ENCODE results near the gene ZNF57.
"Not testable (repeated sequence)": the region's sequence is repeated elsewhere in the genome, so short reads cannot be mapped to it uniquely, and the experiment has no call there.

The ZNF57 gene

DNA sequence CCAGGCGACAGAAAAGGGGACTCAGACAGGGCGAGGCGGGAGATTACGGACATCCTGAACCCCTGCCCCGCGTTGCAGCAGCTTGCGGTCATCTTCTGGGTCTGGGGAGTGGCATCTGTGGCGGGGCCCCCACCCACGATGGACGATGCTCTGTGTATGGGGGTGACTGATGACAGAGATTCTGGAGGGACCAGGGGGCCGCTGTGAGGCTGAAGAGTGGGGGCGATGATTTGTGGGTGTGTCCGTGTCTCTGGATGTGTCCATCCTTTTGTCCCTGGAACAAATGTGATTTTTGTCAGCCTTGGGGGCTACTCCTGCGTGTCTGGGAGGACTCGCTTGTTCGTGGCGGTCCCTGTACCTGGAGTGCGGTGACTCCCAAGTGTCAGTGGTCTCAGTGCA, 26.3 kb downstream of the ZNF57 start:
- no peak for DNase-seq (ENCODE audit: low read depth, low spot score)
- Histone ChIP-seq H3K4me3 (ENCODE audit: low read length) (no peak overlapping the region), H3K36me3 (ENCODE audit: control insufficient read depth, insufficient read depth, low read length) (no peaks in the 10 kb centered on the region; the same call in 1 of the 2 replicates), H3K4me1 (ENCODE audit: control insufficient read depth, insufficient read depth, low read length) (no peaks in the 10 kb centered on the region), H3K27me3 (ENCODE audit: control insufficient read depth, insufficient read depth, low read length) (no peaks in the 10 kb centered on the region), H3K27ac (ENCODE audit: low read length) (no peak overlapping the region), H3K9me3 (ENCODE audit: control insufficient read depth, insufficient read depth, low read length) (no peaks in the 10 kb centered on the region; the same call in 1 of the 2 replicates)
- WGBS (ENCODE audit: insufficient coverage, insufficient read length), result no CpG with 5 or more reads among the region's 18 CpGs

DNA sequence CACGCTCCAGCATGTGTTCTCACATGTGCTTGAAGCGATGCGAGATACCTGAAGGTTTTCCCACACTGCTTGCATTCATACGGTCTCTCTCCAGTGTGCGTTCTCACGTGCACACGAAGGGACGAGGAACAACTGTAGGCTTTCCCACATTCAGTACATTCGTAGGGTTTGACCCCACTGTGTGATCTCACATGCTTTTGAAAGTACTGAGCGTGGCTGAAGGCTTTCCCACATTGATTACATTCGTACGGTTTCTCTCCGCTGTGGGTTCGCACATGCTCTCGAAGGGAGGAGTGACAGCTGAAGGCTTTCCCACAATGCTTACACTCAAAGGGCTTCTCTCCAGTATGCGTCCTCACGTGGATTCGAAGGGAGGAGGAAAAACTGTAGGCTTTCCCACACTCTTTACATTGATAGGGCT, 32.8 kb downstream of the ZNF57 start:
- H3K4me3 ChIP-seq (ENCODE audit: low read length), result no peak overlapping the region
- no peaks in the 10 kb centered on the region for H3K4me1 ChIP-seq (ENCODE audit: control insufficient read depth, insufficient read depth, low read length)
- H3K36me3 ChIP-seq (ENCODE audit: control insufficient read depth, insufficient read depth, low read length), result peaks cover 15% of the 10 kb centered on the region
- WGBS (ENCODE audit: insufficient coverage, insufficient read length), result no CpG with 5 or more reads among the region's 18 CpGs
- DNase-seq (ENCODE audit: low read depth, low spot score), result no peak
- H3K9me3 ChIP-seq (ENCODE audit: control insufficient read depth, insufficient read depth, low read length), result peaks cover 12% of the 10 kb centered on the region
- H3K27me3 ChIP-seq (ENCODE audit: control insufficient read depth, insufficient read depth, low read length), result no peaks in the 10 kb centered on the region
- H3K27ac ChIP-seq (ENCODE audit: low read length), result no peak overlapping the region

DNA sequence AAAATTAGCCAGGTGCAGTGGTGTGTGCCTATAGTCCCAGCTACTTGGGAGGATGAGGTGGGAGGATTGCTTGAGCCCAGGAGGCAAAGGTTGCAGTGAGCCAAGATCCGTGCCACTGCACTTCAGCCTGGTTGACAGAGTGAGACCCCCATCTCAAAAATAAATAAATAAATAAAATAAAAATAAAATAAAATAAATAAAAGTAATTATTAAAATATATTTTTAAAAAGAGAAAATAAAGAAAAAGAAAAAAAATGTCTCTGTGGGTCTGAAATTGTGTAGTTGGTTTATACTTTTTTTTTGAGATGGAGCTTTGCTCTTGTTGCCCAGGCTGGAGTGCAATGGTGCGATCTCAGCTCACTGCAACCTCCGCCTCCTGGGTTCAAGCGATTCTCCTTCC, 35.1 kb downstream of the ZNF57 start:
- no CpG with 5 or more reads among the region's 4 CpGs for WGBS (ENCODE audit: insufficient coverage, insufficient read length)
- not testable (repeated sequence) for H3K27me3 ChIP-seq (ENCODE audit: control insufficient read depth, insufficient read depth, low read length); H3K27ac ChIP-seq (ENCODE audit: low read length); H3K4me1 ChIP-seq (ENCODE audit: control insufficient read depth, insufficient read depth, low read length); DNase-seq (ENCODE audit: low read depth, low spot score); H3K4me3 ChIP-seq (ENCODE audit: low read length)
- peaks cover 15% of the 10 kb centered on the region for H3K36me3 ChIP-seq (ENCODE audit: control insufficient read depth, insufficient read depth, low read length)
- peaks cover 12% of the 10 kb centered on the region for H3K9me3 ChIP-seq (ENCODE audit: control insufficient read depth, insufficient read depth, low read length)

DNA sequence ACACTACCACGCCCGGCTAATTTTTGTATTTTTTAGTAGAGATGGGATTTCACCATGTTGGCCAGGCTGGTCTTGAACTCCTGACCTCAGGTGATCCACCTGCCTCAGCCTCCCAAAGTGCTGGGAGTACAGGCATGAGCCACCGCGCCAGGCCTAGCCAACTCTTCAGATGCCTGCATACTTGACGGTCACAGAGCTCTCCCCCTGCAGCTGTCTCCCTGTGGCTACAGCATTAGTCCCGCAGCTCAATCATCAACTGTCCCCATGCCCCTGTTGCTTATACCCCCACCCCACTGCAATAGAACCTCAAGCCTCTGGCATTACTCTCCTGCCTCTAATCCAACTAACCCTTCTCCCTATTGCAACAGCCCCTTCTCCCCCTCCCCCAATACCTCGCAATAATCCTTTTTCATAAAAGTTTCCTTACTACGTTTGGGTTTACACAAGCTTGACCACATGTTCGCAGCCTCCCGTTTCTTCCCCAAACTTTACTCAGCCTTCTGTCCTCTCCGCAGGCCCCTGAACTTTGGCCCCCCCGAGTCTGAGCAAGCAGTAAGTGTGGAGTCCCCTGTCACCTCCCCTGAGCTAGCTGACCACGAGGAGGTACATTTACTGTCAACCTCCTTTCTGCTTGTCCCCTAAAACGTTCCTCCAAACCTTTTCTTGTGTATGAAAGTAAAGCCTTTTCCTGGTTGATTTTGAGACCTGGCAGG, 42.4 kb downstream of the ZNF57 start:
- 100% methylated on average over 1 of the region's 14 CpGs for WGBS (ENCODE audit: insufficient coverage, insufficient read length)
- no peaks in the 10 kb centered on the region for H3K27me3 ChIP-seq (ENCODE audit: control insufficient read depth, insufficient read depth, low read length)
- no peak overlapping the region for H3K4me3 ChIP-seq (ENCODE audit: low read length)
- no peaks in the 10 kb centered on the region for H3K36me3 ChIP-seq (ENCODE audit: control insufficient read depth, insufficient read depth, low read length)
- H3K4me1 ChIP-seq (ENCODE audit: control insufficient read depth, insufficient read depth, low read length), result no peaks in the 10 kb centered on the region
- no peak overlapping the region for H3K27ac ChIP-seq (ENCODE audit: low read length)
- H3K9me3 ChIP-seq (ENCODE audit: control insufficient read depth, insufficient read depth, low read length), result no peaks in the 10 kb centered on the region
- DNase-seq (ENCODE audit: low read depth, low spot score), result no peak

DNA sequence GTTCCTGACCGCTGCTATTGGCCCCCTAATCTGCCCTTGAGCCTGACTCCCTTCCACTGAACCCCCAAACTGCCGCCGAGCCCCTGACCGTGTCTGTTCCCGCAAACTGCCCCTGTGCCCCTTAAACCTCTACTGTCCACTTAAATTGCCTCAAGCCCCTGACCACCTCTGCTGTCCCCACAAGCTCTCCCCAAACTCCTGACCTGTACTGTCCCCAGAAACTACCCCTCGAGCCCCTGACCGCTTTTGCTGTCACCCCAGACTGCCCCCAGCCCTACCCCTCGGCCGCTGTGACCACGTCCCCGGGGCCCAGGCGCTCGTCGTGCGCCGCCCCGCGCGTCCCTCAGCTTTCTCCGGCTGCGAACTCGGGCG, 43.7 kb downstream of the ZNF57 start:
- Histone ChIP-seq H3K4me1 (ENCODE audit: control insufficient read depth, insufficient read depth, low read length) (no peaks in the 10 kb centered on the region), H3K27me3 (ENCODE audit: control insufficient read depth, insufficient read depth, low read length) (no peaks in the 10 kb centered on the region), H3K9me3 (ENCODE audit: control insufficient read depth, insufficient read depth, low read length) (no peaks in the 10 kb centered on the region), H3K27ac (ENCODE audit: low read length) (no peak overlapping the region), H3K4me3 (ENCODE audit: low read length) (peak overlapping the region; percentile 81), H3K36me3 (ENCODE audit: control insufficient read depth, insufficient read depth, low read length) (no peaks in the 10 kb centered on the region)
- DNase-seq (ENCODE audit: low read depth, low spot score), result no peak
- WGBS (ENCODE audit: insufficient coverage, insufficient read length), result no CpG with 5 or more reads among the region's 23 CpGs

DNA sequence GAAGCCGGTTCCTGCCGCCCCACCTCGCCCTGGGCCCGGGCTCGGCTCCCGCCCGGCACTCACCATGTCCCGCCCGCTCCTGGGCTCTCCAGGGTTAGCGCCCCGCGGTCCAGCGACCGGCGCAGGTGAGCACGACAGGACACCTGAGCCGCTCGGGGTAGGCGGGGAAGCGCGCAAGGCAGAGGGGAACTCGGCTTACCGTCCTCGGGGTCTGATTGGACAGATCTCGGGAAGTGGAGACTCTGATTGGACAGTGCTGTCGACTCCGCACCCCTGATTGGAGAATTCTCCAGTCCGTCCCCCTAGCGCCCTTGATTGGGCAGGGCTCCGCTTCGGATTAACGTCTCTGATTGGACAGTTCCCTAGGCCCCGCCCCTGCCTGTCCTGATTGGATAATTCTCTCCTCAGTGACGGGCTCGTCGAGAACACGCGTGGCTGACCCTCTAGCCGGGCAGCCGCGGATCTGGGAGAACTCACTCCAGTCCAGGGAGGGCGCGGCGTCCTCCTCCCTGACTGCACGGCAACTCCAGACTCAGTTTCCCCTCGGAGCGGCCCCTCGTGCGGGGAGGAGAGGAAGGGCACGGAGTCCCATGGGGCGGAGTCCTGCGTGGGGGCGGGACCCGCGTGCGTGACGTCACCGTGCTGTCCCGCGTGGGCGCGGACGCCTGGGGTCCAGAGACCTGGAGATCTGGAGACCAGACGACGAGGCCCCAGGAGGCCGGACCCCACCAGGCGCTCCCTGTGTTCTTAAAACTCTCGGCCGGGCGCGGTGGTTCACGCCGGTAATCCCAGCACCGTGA, 44.2 kb downstream of the ZNF57 start, which contains the start of gene ZNF77:
Gene ZNF77, minus strand, starts transcription at position 197 of the 800 bp plus-strand sequence. Its CDS starts 131 bp downstream, at position 66.
- Histone ChIP-seq H3K4me3 (ENCODE audit: low read length) (peak within 1 kb of the TSS; percentile 81), H3K4me1 (ENCODE audit: control insufficient read depth, insufficient read depth, low read length) (no peaks in the 10 kb centered on the region), H3K36me3 (ENCODE audit: control insufficient read depth, insufficient read depth, low read length) (no peaks in the 10 kb centered on the region), H3K27me3 (ENCODE audit: control insufficient read depth, insufficient read depth, low read length) (no peaks in the 10 kb centered on the region), H3K27ac (ENCODE audit: low read length) (no peak within 1 kb of the TSS), H3K9me3 (ENCODE audit: control insufficient read depth, insufficient read depth, low read length) (no peaks in the 10 kb centered on the region)
- DNase-seq (ENCODE audit: low read depth, low spot score), result peak; percentile 99
- WGBS (ENCODE audit: insufficient coverage, insufficient read length), result no CpG with 5 or more reads among the region's 74 CpGs

DNA sequence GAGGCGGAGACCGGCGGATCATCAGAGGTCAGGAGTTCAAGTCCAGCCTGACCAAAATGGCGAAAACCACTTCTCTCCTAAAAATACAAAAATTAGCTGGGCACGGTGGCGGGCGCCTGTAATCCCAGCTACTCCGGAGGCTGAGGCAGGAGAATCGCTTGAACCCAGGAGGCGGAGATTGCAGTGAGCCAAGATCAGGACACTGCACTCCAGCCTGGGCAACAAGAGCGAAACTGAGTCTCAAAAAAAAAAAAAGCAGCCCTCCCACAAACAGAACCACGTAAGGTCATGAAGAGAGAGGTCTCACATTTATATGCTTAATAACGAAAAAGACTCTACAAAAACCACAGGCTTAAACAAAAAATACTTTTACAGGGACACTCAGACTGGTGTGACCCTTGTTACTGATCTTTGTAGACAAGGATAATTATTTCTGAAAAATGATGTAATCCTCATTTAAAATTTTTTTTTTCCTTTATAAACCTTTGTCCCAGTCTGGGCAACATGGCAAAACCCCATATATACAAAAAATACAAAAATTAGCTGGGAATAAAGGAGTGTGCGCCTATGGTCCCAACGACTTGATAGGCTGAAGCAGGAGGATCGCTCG, 45.0 kb downstream of the ZNF57 start:
- H3K27ac ChIP-seq (ENCODE audit: low read length), result no peak overlapping the region
- WGBS (ENCODE audit: insufficient coverage, insufficient read length), result no CpG with 5 or more reads among the region's 17 CpGs

DNA sequence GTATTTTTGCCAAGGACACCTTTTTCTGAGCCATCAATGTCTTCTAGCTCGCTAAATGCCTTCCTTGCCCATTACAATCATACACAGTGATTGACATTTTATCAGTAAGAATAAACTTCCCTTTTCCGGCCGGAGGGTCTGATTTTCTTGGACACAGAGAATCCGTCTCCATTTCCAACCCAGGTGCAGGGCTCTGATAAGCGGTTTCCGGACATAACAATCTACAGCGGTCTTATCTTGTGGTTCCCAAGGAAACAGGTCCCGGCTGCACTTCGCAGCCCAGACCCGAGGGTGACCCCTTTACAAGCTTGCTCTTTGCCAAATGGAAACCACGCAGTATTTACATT, 49.2 kb downstream of the ZNF57 start:
- Histone ChIP-seq H3K27me3 (ENCODE audit: control insufficient read depth, insufficient read depth, low read length) (no peaks in the 10 kb centered on the region), H3K9me3 (ENCODE audit: control insufficient read depth, insufficient read depth, low read length) (no peaks in the 10 kb centered on the region), H3K36me3 (ENCODE audit: control insufficient read depth, insufficient read depth, low read length) (no peaks in the 10 kb centered on the region), H3K27ac (ENCODE audit: low read length) (no peak overlapping the region), H3K4me3 (ENCODE audit: low read length) (peak overlapping the region; percentile 95; the same call in 1 of the 2 replicates), H3K4me1 (ENCODE audit: control insufficient read depth, insufficient read depth, low read length) (no peaks in the 10 kb centered on the region)
- WGBS (ENCODE audit: insufficient coverage, insufficient read length), result no CpG with 5 or more reads among the region's 11 CpGs
- DNase-seq (ENCODE audit: low read depth, low spot score), result no peak

More for the DNA sequence above, 45.0 kb downstream of the ZNF57 start:
- Histone ChIP-seq H3K27me3 (ENCODE audit: control insufficient read depth, insufficient read depth, low read length) (no peaks in the 10 kb centered on the region), H3K9me3 (ENCODE audit: control insufficient read depth, insufficient read depth, low read length) (no peaks in the 10 kb centered on the region), H3K36me3 (ENCODE audit: control insufficient read depth, insufficient read depth, low read length) (no peaks in the 10 kb centered on the region), H3K4me1 (ENCODE audit: control insufficient read depth, insufficient read depth, low read length) (no peaks in the 10 kb centered on the region), H3K4me3 (ENCODE audit: low read length) (peak overlapping the region; percentile 74)
- no peak for DNase-seq (ENCODE audit: low read depth, low spot score)

DNA sequence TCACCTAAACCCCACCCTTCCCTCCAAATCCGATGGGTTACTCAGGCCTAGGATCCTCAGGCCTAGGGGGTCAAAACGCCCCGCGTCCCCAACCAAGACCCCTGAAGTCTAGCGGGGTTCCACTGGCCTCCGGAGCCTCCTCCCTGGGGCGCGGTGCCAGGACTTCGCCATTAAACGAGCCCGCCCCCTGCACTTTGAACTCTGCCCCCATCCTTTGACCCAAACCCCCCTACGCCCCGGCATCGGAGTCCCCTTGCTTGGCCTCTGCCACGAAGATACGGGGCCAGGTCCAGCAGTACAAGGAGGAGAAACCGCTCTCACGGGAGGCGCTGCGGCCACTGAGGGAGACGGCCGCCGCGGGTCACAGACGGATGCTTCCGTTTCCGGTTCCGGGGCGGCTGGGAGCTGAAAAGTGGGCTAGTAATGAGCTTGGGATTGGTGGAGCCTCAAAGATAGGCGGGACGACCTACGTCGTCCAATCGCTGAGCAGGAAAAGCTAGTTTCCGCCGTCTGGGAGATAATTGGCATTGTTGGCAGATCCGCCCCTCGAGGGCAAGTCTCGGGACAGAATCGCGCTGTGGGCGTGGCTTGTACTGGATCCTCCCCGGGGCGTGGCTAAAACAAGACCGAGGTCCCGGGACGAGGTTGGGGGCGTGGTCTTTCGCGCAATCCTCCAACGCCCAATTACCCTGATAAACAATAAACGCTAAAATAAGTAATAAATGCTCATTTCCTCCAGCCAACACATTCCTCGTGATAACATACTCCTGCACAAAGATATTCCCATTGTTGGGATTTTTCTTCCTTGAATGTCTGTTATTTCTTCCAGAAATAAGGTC, 49.8 kb downstream of the ZNF57 start:
- H3K4me1 ChIP-seq (ENCODE audit: control insufficient read depth, insufficient read depth, low read length), result no peaks in the 10 kb centered on the region
- H3K4me3 ChIP-seq (ENCODE audit: low read length), result peak overlapping the region; percentile 95
- H3K9me3 ChIP-seq (ENCODE audit: control insufficient read depth, insufficient read depth, low read length), result no peaks in the 10 kb centered on the region
- H3K27me3 ChIP-seq (ENCODE audit: control insufficient read depth, insufficient read depth, low read length), result no peaks in the 10 kb centered on the region
- DNase-seq (ENCODE audit: low read depth, low spot score), result peak; percentile 97
- WGBS (ENCODE audit: insufficient coverage, insufficient read length), result no CpG with 5 or more reads among the region's 53 CpGs
- no peak overlapping the region for H3K27ac ChIP-seq (ENCODE audit: low read length)
- H3K36me3 ChIP-seq (ENCODE audit: control insufficient read depth, insufficient read depth, low read length), result no peaks in the 10 kb centered on the region

DNA sequence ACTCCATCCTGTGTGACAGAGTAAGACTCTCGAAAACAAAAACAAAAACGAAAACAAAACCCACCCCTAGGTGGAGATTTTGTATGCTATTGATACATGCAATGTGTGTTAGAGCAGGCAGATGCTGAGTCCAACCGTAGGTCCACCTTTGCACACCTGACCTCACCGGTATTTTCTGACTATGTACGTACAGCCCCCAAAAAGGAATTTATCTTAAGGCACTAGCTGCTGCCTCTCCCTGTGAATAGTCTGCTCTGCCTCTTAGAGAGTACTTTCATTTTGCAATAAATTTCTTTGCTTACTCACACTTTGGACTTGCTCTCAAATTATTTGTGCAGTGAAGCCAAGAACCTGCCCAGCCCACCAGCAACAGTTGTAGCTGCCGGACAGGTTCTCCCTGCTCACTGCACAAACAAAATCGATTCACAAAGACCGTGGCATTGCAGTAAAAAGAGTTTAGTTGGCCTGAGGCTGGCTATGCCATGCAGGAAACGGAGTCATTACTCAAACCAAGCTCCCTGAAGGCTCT, 52.3 kb downstream of the ZNF57 start:
- no peak overlapping the region for H3K4me3 ChIP-seq (ENCODE audit: low read length)
- WGBS (ENCODE audit: insufficient coverage, insufficient read length), result no CpG with 5 or more reads among the region's 9 CpGs
- DNase-seq (ENCODE audit: low read depth, low spot score), result no peak

More for the DNA sequence above, 52.3 kb downstream of the ZNF57 start:
- H3K9me3 ChIP-seq (ENCODE audit: control insufficient read depth, insufficient read depth, low read length), result no peaks in the 10 kb centered on the region
- no peak overlapping the region for H3K27ac ChIP-seq (ENCODE audit: low read length)
- no peaks in the 10 kb centered on the region for H3K4me1 ChIP-seq (ENCODE audit: control insufficient read depth, insufficient read depth, low read length)
- no peaks in the 10 kb centered on the region for H3K36me3 ChIP-seq (ENCODE audit: control insufficient read depth, insufficient read depth, low read length)
- H3K27me3 ChIP-seq (ENCODE audit: control insufficient read depth, insufficient read depth, low read length), result no peaks in the 10 kb centered on the region

Data from iPS DF 6.9 (cell line).